Measurements from ENCODE around the gene FRRS1L. TPM values are rescaled to one million over a fixed set of nuclear protein-coding genes. Genes with fewer than 3 reads are reported as not detected.

The FRRS1L gene
- total RNA-seq, 4 donors from 2014 or later, result 0.06 to 0.24 (median 0.16) TPM; not detected in 1

- DNase-seq (ENCODE audit: low spot score), result no peak
- ATAC-seq (ENCODE audit: low FRiP score), result no peak
- TF ChIP-seq CTCF (IDR thresholded peaks at IDR 0.05), result no peak
Observed at GRCh38 chr9:109087795-109088194, 79.3 kb downstream of the FRRS1L start.

- no peak for TF ChIP-seq CTCF (IDR thresholded peaks at IDR 0.05)
- no peak for ATAC-seq (ENCODE audit: low FRiP score)
Observed at GRCh38 chr9:109086221-109086620, 80.8 kb downstream of the FRRS1L start.

GRCh38 chr9:109085510-109085909 is 81.5 kb downstream of the FRRS1L start:
- no peak for ATAC-seq (ENCODE audit: low FRiP score)
- DNase-seq (ENCODE audit: low spot score), result no peak
- no peak for TF ChIP-seq CTCF (IDR thresholded peaks at IDR 0.05)

More at GRCh38 chr9:109086221-109086620, 80.8 kb downstream of the FRRS1L start:
- no peak for DNase-seq (ENCODE audit: low spot score)

GRCh38 chr9:109083813-109084405 is 83.1 kb downstream of the FRRS1L start:
- TF ChIP-seq CTCF (IDR thresholded peaks at IDR 0.05), result no peak
- DNase-seq (ENCODE audit: low spot score) (no peak), ATAC-seq (ENCODE audit: low FRiP score) (no peak)

GRCh38 chr9:109083141-109083540 is 83.9 kb downstream of the FRRS1L start:
- DNase-seq (ENCODE audit: low spot score) (no peak), ATAC-seq (ENCODE audit: low FRiP score) (no peak)
- TF ChIP-seq CTCF (IDR thresholded peaks at IDR 0.05), result no peak

GRCh38 chr9:109082091-109082620 is 84.9 kb downstream of the FRRS1L start:
- ATAC-seq (ENCODE audit: low FRiP score), result no peak
- TF ChIP-seq CTCF (IDR thresholded peaks at IDR 0.05), result no peak
- DNase-seq (ENCODE audit: low spot score), result no peak

Small RNA genes lying within 50 kb of the gene (small RNA-seq; reads per million reads assigned to genes)
- not detected for gene RNU6-984P

Other genes starting within 250 kb of the FRRS1L start
- 10 to 100 TPM; 16.0 to 24.9 (median 18.7) TPM for gene ELP1, start 233.1 kb downstream of the FRRS1L start, total RNA-seq
- gene ABITRAM, start 232.8 kb downstream of the FRRS1L start, total RNA-seq, result 1 to 10 TPM; 7.6 to 9.4 (median 9.1) TPM
- 10 to 100 TPM; 34.5 to 57.3 (median 46.5) TPM for gene CTNNAL1, start 153.8 kb downstream of the FRRS1L start, total RNA-seq
- 10 to 100 TPM; 64.8 to 91.5 (median 76.5) TPM for gene TMEM245, start 47.3 kb downstream of the FRRS1L start, total RNA-seq
- 10 to 100 TPM in 3 of 4 donors, 1 to 10 TPM in 1; 6.3 to 47.7 (median 33.6) TPM for gene EPB41L4B, start 153.8 kb upstream of the FRRS1L start, total RNA-seq